ENCODE measurements around the gene SLC9A9. TPM values are rescaled to one million over a fixed set of nuclear protein-coding genes. Genes with fewer than 3 reads are reported as not detected.

SLC9A9 gene
- polyA plus RNA-seq, 1 of the 3 experiments (the other 2 are of a cell fraction): 0.05 TPM

- TF ChIP-seq USF1 (IDR thresholded peaks at IDR 0.05; ENCODE audit: borderline replicate concordance, low read depth) (no peak), RAD21 (IDR thresholded peaks at IDR 0.05; ENCODE audit: low read length) (no peak)
These were observed 584.3 kb downstream of the SLC9A9 start (continued) for GRCh38 chr3:143263852-143264513.

- DNase-seq: no peak
- Histone ChIP-seq H2AFZ (ENCODE audit: low read depth) (no peak overlapping the region), H3K27ac (ENCODE audit: low read depth in 2 of 2, low read length in 1 of 2) (no peak overlapping the region), H3K4me2 (no peak overlapping the region), H3F3A (replicated peaks; ENCODE audit: insufficient read depth) (no peaks in the 10 kb centered on the region), H3K27me3 (ENCODE audit: insufficient read depth) (no peaks in the 10 kb centered on the region), H3K4me1 (ENCODE audit: control insufficient read depth in 1 of 2, insufficient read depth in 2 of 2, low read depth in 1 of 2, low read length in 1 of 2) (no peaks in the 10 kb centered on the region), H4K20me1 (ENCODE audit: insufficient read depth) (no peaks in the 10 kb centered on the region), H3K9me2 (no peaks in the 10 kb centered on the region), H3K36me3 (replicated peaks in 1 of 2; ENCODE audit: control insufficient read depth in 1 of 2, insufficient read depth in 2 of 2, low read length in 1 of 2) (no peaks in the 10 kb centered on the region), H3K79me2 (ENCODE audit: insufficient read depth) (no peaks in the 10 kb centered on the region), H3K9me3 (no peaks in the 10 kb centered on the region), H3K9ac (no peak overlapping the region), H3K4me3 (ENCODE audit: low read depth in 2 of 2, low read length in 1 of 2) (no peak overlapping the region)
- CTCF ChIA-PET: no interaction called here
- 42% methylated on average over 2 of the region's 2 CpGs for WGBS (ENCODE audit: low lambda C conversion rate)
- POLR2A ChIA-PET: no interaction called here
- TF ChIP-seq ELF1 (IDR thresholded peaks at IDR 0.05) (no peak), PBX3 (IDR thresholded peaks at IDR 0.05) (no peak), GABPA (IDR thresholded peaks at IDR 0.05; ENCODE audit: low read depth) (no peak), SMC3 (IDR thresholded peaks at IDR 0.05; ENCODE audit: low read depth, low read length) (no peak), FOXJ3 (CRISPR knock-in tag; IDR thresholded peaks at IDR 0.05) (no peak), GATA2 (CRISPR knock-in tag; IDR thresholded peaks at IDR 0.05) (no peak), TAF1 (IDR thresholded peaks at IDR 0.05; ENCODE audit: borderline replicate concordance, low read depth, low read length) (no peak), MAX (IDR thresholded peaks at IDR 0.05; ENCODE audit: low read depth) (no peak), TEAD4 (IDR thresholded peaks at IDR 0.05; ENCODE audit: borderline replicate concordance, insufficient read depth) (no peak), RXRA (IDR thresholded peaks at IDR 0.05; ENCODE audit: borderline replicate concordance, low read depth) (no peak), ZBTB33 (IDR thresholded peaks at IDR 0.05; ENCODE audit: borderline replicate concordance, low read depth) (no peak), CTCF (IDR thresholded peaks at IDR 0.05) (no peak), RAD21 (IDR thresholded peaks at IDR 0.05; ENCODE audit: low read length) (no peak), FOSL2 (IDR thresholded peaks at IDR 0.05; ENCODE audit: borderline replicate concordance, low read depth) (no peak), NFIC (IDR thresholded peaks at IDR 0.05; ENCODE audit: borderline replicate concordance) (no peak), NRF1 (IDR thresholded peaks at IDR 0.05; ENCODE audit: low read depth, low read length) (no peak), POLR2AphosphoS5 (IDR thresholded peaks at IDR 0.05; ENCODE audit: low read depth, low read length) (no peak), JUND (IDR thresholded peaks at IDR 0.05) (no peak), EZH2phosphoT487 (IDR thresholded peaks at IDR 0.05; ENCODE audit: borderline replicate concordance, low read depth) (no peak)
These were observed 586.4 kb downstream of the SLC9A9 start for GRCh38 chr3:143261848-143262247.

Measured in SK-N-SH (cell line).